ENCODE data around the gene IRS1.
A peak's percentile ranks its signal among the peaks of the same experiment; 100 is the strongest.

Gene IRS1

GRCh38 chr2:226791056-226791486 is 8.5 kb downstream of the IRS1 start:
- DNase-seq (ENCODE audit: low read depth in 2 of 2), result peak in 1 of 2 donors; percentile 17

DNA sequence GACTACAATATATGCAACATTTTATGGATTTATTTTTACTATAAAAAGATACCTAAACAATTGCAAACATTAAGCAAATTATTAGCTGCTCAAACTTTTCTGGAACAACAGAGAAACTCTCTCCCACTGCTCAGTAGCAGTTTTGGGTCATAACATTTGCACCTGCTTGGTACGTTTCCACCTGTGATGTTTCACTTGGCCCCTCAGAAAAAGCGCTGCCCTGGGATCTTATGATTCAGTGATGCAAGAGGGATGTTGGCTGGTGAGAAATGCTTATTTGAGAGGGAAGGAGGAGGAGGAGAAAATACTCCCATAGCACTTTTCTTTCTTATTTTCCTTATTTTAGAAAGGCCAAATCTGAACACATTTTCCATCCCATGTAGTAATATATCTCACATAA is 9.2 kb downstream of the IRS1 start:
- DNase-seq (ENCODE audit: low read depth in 2 of 2), result no peak

DNA sequence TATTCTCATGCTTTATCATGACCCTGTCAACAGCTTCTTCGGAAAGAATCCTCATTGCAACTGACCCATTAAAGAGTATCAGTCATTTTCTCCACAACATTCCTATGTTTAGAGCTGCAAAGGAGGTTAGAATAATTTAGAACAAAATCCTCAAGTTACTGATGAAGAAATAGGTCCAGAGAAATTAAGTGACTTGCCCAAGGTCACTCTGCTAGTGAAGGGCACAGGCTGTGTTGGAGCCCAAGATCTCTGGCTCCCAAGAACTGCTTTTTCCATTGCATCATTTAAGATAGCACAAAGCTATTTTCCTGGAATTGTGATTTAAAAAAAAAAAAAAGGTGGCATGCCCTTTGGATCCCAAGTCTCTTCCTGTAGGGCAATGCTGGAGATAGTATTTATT is 9.6 kb downstream of the IRS1 start:
- no peak for DNase-seq (ENCODE audit: low read depth in 2 of 2)

DNA sequence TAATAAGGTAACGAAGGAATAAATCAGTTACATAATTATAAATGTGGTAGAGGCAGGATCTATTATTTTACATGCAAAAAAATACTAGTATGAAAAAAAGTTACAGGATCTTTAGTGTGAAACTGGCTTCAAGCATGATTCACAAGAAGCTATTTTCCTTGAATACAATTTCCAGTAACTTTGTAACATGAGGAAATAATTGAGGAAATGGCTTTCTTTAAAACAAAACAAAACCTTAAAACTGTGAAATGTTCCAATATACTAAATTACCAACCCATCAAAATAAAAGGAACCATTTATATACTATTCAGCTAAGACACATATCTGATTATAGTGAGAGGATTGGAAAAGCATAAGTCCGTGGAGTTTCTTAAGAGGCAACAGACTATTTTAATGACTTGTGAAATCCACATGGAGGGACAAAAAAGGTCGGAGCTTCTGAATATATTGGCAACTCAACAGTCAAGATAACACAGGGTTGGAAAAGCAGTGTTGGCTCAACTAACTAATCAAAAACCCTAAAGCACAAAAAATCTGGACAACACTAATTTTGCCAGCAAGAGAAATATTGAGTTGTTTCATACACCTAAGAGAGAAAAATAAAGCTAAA is 10.6 kb downstream of the IRS1 start:
- DNase-seq (ENCODE audit: low read depth in 2 of 2), result no peak

DNA sequence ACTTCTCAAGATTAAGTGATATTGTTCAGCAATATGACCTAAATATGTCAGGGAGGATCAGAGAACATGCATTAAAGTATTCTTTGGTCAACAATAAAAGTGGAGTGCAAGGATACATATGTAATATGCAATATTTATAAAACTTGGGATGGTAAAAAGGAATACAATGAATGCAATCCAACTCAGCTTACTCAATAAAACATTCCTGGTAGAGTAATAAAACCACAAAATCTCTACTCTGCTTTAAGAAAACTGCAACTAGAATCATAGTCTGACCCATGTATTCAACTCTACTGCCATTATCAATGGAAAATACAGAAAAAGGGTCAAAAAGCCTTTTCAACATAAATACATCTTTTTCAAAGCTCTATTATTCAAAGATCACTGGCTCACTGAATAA is 11.6 kb downstream of the IRS1 start:
- DNase-seq (ENCODE audit: low read depth in 2 of 2), result no peak

DNA sequence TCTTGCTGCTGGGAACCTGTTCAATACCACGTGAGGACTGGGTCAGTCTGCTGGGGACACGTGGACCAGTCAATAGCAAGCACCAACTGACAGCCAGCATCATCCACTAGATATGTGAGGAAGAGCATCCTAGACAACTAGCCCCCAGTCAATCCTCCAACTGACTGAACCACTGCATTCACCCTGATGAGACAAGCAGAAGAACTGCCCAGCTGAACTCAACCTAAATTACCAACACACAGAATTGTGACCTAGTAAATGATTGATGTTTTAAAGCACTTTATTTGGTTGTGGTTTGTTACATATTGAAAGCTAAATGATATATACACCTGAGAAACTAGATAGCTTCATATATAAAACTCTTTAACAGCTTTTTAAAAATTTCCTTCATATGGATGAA is 15.7 kb downstream of the IRS1 start:
- no peak for DNase-seq (ENCODE audit: low read depth in 2 of 2)

- DNase-seq (ENCODE audit: low read depth in 2 of 2), result no peak
Observed at GRCh38 chr2:226782092-226782713, 17.4 kb downstream of the IRS1 start.

GRCh38 chr2:226780431-226780830 is 19.2 kb downstream of the IRS1 start:
- DNase-seq (ENCODE audit: low read depth in 2 of 2), result no peak

GRCh38 chr2:226777611-226778010 is 22.0 kb downstream of the IRS1 start:
- no peak for DNase-seq (ENCODE audit: low read depth in 2 of 2)

DNA sequence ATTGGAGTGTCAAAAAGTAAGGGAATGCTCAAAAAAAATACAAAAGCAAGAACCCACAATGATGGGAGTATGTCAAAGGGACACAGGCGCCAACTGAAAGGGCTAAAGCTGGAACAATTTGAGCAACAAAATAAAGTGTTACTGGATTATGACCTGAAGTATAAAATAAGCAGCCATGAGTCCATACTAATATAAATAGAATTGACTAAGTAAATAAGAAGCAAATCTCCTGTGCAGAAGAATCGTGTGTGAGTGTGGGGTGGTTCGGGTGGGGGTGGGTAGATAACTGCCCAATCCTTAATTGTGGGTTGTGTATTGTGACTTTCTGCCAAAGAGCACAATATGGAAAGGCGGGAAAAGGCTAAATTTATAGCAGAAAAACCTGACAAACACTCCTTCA is 23.5 kb downstream of the IRS1 start:
- DNase-seq (ENCODE audit: low read depth in 2 of 2), result no peak

DNA sequence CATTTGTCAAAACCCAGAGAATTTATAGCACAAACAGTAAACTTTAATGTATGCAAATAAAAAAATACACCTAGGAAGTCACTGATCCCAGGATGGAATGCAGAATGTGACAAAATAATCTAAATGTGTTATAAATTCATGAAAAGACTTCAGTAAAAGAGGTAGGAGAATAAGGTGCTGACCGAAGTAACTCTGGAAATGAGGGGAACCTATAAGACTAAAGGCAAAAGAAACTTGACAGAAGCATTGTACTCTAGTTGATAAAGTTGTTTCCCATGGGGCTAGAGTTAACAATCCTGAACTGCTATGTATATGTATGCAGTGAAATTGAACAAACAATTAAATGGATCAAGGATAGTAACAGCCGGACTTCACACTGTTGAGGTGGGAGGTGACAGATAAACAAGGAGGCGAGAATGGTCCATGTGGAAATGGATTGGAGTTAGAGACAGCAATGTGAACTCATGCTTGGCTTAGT is 24.5 kb downstream of the IRS1 start:
- no peak for DNase-seq (ENCODE audit: low read depth in 2 of 2)

- no peak for DNase-seq (ENCODE audit: low read depth in 2 of 2)
Observed at GRCh38 chr2:226773291-226773690, 26.3 kb downstream of the IRS1 start.

- DNase-seq (ENCODE audit: low read depth in 2 of 2), result no peak
Observed at GRCh38 chr2:226772389-226773179, 27.0 kb downstream of the IRS1 start.

DNA sequence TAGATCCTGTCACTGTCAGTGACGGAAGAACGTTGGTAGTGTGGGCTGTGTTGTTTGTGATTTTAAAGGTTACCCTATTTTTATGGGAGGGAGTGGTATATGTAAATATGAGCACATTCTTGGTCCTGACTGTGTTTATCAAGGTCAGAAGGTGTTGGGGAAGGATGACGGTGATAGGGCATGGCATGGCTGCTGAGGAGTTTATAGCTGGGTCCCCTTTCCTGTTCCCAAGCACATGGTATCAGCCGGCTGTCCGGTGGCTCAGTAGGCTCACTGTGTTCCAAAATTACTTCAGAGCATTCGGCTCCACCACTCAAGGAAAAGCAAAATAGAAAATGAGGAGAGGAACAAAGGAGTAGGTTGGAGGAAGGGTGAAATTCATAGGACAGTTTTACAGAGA is 28.6 kb downstream of the IRS1 start:
- DNase-seq (ENCODE audit: low read depth in 2 of 2), result no peak

DNA sequence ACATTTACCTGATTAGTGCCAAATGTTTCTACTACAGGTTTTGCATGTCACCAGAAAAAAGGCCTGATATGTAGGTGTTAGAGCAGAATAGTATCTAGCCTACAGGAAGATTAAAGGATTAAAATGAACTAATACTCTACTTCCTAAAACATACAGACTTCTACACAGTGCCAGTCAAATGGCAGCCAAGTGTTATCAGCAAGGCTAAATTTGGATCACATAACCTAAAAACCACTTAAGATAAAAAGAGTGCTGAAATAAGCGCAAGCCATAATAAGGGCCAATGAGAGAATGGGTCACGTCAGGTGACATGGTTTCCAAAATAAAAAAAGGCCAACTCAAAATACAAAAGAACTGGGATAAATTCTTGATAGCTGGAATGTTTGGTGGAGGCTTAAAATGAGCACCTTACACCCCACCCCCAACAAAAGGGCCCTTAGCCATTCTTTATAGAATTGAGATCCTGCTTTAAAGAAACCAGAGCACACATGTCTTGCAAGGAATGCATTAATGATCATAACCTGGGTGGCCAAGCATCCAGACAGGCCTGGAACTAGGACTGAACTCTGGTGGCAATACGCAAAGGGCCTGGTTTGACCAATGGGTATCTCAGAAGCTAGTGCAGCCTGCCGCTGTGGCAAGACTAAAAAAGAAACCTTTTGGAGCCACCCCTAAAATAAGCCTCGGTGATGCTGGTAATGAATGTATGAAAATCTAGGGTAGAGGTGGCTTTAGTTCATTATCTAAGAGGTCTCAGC is 32.4 kb downstream of the IRS1 start:
- no peak for DNase-seq (ENCODE audit: low read depth in 2 of 2)

GRCh38 chr2:226766352-226767055 is 33.1 kb downstream of the IRS1 start:
- no peak for DNase-seq (ENCODE audit: low read depth in 2 of 2)

GRCh38 chr2:226763320-226763719 is 36.3 kb downstream of the IRS1 start:
- no peak for DNase-seq (ENCODE audit: low read depth in 2 of 2)

DNA sequence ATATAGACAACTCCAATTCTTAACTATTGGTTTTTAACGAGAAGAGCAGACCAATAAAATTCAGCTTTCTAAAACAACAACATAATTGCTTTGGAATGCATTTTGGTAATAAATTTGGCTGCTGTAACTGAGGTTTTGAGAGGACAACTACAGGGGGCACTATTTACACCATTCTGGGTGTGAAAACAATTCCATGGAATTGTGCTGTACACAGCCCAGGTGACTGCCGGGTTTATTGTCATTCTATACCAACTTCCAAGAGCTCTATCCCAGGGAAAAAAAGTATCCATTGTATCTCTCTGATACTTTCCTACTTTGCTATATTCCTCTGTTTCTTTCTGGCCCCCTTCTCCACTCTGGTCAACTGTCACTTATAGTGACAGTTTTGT is 38.4 kb downstream of the IRS1 start:
- DNase-seq (ENCODE audit: low read depth in 2 of 2), result no peak

GRCh38 chr2:226760412-226761194 is 39.0 kb downstream of the IRS1 start:
- no peak for DNase-seq (ENCODE audit: low read depth in 2 of 2)

DNA sequence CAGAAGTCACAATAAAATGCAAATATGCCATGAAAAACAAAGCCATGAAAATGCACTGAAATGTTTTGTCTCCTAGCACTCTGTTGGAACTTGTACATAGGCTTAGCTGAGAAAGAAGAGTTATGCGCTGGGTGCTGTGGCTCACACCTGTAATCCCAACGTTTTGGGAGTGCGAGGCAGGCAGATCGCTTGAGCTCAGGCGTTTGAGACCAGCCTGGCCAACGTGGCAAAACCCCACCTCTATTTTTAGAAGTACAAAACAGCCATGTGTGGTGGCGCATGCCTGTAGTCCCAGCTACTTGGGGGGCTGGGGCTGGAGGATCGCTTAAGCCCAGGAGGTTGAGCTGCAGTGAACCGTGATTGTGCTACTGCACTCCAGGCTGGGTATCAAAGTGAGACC is 39.9 kb downstream of the IRS1 start:
- no peak for DNase-seq (ENCODE audit: low read depth in 2 of 2)

Data from stimulated activated CD8-positive, alpha-beta memory T cell treated with anti-CD3 and anti-CD28 coated beads, Interleukin-15, amount 100 ng/mL, for 48 hours (primary cell).